Fibroblast of skin of left biceps (primary cell): Measurements from ENCODE around the gene CLC.
"Not testable (repeated sequence)": the region's sequence is repeated elsewhere in the genome, so short reads cannot be mapped to it uniquely, and the experiment has no call there.

Experiments
- DNase-seq, 2 experiments: peaks; one replicate each; pipeline ENCODE4 v3.0.0-alpha.2; 2013; ENCODE audit warnings: low read depth in 2 of 2

Gene CLC

DNA sequence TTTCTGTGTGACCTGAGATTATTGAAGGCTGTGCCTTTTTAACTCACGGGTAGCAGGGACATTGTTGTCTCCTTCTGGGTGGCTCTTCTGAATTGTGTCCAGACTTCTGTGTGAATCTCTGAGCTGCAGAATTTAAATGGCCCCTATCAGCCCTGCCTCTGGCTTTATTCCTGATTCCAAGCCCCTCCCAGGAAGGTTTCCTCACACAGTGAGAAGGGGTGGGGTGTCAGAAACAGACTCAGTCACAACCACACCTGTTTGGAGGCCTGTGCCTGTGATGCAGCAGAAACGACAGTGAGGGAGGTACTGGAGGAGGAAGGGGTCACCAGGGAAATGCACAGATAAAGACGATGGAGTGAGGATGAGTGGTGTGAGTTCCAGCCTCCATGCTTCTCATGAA, at the start of gene CLC:
TSS of gene CLC (minus strand) at position 139 of the 400 bp plus-strand sequence. CDS start at position 62, 77 bp downstream.
- no peak for DNase-seq

DNA sequence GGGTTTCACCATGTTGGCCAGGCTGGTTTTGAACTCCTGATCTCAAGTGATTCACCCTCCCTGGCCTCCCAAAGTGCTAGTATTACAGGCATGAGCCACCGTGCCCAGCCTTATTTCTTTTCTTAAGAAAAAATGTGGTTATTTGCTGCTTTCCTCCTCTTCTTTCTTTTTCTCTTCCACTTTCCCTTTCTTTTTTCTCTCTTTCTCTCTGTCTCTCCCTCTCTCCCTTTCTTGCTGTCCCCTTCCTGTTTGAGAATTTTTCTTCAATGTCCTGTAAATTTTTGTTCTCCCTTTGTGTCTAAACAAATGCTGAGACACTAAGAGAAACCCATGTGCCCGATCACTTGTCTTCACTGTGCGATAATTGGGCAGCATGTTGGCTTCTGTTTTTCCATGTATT, 43.1 kb upstream of the CLC start:
- no peak for DNase-seq

DNA sequence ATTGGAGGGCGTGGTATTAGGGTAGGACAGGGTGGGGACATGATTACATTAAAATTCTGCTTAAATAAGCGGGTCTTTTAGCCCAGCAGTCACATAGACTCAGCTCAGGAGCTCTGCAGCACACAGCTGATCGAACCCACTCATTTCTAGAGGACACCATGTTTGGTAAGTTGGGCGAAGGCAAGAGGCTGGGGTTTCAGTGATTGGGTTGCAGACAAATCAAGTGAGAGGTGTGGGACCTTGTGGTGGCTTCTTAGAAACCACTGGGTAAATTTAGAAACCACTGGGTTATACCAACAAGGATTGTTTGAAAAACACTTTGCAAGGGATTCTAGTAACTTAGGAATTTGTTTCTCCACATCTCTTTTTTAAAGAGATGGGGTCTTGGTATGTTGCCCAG, 40.9 kb upstream of the CLC start, which contains the start of gene LEUTX:
TSS of gene LEUTX (plus strand) at position 92 of the 400 bp plus-strand sequence. CDS start at position 159, 67 bp downstream.
- no peak for DNase-seq

DNA sequence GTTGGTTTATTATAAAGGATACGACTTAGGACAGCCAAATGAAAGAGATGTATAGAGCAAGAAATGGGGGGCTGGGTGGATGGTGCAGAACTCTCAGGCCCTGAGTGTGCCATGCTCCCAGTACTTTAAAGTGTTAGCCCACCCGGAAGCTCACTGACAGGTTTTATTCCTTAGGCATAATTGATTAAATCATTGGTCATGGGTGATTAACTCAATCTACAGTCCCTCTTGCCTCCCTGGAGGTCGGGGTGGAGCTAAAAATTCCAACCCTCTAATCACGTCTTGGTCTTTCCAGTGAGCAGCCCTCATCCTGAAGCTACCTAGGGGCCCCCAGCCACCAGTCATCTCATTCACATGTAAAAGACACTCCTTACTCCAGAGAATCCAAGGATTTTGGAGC, 31.0 kb upstream of the CLC start:
- DNase-seq = no peak

DNA sequence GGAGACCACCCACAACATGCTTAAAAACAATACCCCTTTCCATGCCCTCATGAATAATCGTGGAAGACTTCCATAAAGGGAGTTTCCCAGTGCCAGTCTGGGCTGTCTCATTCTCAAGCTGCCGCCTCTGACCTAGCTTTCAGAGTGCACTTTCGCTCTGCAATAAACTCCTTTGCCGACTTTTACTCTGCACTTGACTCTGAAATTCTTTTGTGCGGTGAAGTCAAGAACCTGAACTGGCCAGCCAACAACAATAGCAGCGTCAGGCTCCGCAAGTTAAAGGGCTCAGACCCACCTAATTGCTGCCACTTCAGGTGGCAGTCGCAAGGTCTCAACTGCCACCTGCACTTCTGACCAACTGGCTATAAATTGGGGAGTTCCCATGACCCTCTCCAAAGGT, 30.5 kb upstream of the CLC start:
- no peak for DNase-seq

DNA sequence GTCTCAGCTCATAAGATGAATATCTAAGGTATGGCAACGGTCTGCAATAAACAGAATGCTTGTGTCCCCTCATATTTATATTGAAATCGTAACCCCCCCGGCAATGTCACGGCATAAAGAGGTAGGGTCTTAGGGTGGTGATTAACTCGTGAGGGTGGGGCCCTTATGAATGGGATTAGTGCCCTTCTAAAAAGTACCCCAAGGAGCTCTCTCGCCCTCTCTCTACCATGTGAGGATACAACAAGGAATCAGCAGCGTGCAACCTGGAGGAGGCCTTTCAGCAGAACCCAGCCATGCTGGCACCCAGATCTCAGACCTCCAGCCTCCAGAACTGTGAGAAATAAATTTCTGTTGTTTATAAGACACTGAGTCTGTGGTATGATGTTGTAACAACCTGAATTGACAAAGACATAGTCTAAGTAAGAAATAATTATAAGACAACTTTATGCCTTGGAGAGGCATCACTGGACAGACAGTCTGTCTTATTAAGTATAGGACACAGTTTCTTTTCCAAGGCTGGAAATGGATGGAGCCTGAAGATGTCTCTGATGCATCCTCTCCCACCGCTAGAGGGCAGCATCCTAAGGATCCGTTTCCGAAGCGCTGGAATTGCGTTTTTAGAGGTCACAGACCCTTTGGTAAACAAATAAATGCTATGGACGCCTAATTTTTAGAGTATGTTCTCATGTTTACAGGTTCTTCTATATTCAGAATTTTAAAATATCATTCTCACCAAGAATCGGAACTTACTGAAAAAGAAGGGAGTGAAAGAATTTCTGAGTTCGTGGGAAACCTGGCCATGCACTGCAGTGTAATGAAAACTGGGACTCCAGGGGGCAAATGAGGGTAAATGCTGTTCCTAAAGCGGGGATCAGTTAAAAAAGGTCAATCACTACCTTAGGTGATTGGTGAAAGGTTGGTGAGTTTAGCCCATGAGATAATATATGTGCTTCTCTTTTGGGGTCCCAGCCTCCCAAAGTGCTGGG, 27.6 kb upstream of the CLC start:
- peak in 1 of 2 experiments; percentile 9 for DNase-seq

DNA sequence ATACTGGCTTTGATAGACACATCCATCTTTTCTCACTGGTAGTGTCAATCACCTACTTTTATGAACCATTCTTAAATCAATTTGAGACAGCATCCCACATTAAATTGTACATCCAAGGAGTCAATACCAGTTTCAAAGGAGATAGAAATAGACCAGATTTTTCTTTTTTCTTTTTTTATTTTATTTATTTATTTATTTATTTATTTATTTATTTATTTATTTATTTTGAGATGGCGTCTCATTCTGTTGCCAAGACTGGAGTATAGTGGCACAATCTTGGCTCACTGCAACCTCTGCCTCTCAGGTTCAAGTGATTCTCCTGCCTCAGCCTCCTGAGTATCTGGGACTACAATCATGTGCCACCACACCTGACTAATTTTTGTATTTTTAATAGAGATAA, 24.0 kb upstream of the CLC start:
- not testable (repeated sequence) for DNase-seq

DNA sequence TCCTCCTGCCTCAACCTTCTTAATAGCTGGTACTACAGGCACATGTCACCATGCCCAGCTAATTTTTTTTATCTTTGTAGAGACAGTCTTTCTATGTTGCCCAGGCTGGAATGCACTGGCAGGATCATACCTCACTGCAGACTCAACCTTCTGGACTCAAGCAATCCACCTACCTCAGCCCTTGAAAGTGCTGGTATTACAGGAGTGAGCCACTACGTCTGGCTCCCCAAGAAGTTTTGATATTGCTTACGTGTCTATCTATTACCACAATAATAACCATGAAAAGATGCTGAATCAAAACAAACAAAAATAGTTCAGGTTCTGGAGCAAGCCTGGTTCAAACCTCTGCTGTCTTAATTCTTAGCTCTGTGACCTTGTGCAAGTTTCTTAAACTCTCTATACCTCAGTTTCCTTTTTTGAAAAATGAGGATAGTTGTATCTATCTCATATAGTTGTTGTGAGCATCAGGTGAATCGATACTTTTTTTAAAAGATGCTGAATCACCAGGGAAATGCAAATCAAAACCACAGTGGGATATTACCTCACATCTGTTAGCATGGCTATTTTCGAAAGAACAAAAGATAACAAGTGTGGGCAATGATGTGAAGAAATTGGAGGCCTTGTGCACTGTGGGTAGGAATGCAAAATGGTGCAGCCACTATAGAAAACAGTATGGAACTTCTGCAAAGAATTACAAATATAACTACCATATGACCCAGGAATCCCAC, 21.8 kb upstream of the CLC start:
- no peak for DNase-seq

DNA sequence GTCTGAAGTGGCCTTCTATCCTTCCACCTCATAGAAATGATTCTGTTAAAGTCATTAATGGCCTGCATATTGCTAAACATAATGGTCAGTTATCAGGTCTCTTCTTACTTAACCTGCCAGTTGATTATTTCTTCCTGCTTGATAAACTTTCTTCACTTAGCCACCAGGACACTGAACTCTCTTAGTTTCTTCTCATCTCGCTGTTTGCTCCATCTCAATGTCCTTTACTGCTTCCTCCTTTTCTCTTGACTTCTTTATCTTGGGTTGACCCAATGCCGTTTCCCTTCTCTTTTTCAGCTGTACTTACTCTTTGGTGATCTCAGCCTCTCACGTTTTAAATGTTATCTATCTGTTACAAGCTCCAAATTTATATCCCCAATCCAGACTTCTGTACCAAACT, 17.1 kb upstream of the CLC start:
- DNase-seq = no peak

DNA sequence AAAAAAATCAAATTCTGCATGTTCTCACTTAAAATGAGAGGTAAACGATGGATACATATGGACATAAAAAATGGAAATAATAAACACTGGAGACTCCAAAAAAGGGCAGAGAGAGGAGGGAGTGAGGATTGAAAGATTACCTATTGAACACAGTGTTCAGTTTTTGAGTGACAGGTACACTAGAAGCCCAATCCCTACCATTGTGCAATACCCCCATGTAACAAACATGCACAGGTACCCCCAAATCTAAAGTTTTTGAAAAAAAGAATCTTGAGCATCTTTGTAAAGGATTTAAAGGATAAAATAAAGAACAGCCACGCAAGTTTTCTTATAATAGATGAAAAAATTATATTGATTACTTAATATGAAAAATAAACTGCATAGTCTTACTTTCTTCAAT, 16.7 kb upstream of the CLC start:
- DNase-seq = no peak

DNA sequence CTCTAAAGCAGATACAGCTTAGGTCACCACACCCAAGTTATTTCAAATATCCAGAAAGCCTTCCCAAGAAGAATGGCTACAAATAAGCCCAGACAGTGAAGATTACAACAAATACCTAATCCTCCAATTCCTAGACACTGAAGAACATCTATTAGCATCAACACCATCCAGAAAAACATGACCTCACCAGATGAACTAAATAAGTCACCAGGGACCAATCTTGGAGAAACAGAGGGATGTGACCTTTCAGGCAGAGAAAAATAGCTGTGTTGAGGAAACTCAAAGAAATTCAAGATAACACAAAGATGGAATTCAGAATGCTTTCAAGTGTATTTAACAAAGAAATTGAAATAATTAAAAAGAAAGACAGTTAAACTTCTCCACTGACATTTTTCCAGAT, 15.0 kb upstream of the CLC start:
- no peak for DNase-seq

DNA sequence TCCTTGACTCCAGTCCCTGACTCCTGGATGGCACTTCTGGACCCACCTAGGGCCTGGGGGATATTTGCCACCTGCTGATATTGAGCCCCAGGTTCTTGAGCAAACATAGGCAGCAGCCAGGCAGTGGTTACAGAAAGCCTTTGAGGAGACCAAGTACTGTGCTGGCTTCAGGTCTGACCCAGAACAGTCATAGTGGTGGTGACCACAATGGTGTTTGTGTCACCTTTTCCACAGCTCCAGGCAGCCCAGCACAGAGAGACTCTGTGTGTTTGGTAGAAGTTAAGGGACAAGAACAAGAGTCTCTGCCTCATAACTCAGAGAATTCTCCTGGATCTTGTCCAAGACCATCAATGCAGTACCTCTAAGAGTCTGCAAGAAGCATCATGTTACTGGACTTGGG, 14.6 kb upstream of the CLC start:
- DNase-seq = no peak

DNA sequence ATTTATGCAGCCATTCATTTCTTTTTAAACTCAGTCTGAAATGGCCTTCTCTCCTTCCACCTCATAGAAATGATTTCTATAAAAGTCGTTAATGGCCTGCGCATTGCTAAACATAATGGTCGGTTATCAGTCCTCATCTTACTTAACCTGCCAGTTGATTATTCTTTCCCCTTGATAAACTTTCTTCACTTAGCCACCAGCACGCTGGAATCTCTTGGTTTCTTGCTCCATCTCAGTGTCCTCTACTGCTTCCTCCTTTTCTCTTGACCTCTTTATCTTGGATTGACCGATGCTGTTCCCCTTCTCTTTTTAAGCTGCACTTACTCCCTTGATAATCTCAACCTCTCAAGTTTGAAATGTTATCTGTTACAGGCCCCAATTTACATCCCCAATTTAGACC, 12.2 kb upstream of the CLC start:
- no peak for DNase-seq

DNA sequence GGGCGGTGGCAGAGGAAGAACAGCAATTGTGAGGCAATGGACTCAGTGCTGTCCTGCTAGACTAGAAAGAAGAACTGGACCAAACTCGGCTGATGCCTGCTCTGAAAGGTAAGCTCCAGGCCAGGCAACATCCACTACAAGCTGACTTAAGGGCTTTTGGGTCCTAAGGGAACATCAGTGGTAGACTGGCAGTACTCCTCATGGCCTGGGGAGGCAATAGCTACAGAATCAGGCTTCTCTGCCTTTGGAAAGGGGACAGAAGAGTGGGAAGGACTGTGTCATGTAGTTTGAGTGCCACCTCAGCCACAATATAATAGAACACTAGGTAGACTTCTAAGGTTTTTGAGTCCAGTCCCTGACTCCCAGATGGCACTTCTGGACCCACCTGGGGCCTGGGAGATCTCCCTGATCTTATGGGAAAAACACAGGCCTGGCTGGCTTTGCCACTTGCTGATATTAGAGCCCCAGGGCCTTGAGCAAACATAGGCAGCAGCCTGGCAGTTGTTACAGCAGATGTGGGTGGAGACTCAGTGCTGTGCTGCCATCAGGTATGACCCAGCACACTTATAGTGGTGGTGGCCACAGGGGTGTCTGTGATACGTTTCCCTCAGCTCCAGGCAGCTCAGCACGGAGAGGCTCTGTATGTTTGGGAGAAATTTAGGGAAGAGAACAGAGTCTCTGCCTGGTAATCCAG, 9.2 kb upstream of the CLC start:
- DNase-seq = no peak

DNA sequence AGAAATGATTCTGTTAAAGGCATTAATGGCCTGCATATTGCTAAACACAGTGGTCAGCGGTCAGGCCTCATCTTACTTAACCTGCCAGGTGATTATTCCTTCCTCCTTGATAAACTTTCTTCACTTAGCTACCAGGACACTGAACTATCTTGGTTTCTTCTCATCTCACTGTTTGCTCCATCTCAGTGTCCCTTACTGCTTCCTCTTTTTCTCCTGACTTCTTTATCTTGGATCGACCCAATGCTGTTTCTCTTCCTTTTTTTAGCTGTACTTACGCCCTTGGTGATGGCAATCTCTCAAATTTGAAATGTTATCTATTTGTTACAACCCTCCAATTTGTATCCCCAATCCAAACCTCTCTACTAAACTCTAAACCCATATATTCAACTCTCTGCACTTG, 7.8 kb upstream of the CLC start:
- no peak for DNase-seq

DNA sequence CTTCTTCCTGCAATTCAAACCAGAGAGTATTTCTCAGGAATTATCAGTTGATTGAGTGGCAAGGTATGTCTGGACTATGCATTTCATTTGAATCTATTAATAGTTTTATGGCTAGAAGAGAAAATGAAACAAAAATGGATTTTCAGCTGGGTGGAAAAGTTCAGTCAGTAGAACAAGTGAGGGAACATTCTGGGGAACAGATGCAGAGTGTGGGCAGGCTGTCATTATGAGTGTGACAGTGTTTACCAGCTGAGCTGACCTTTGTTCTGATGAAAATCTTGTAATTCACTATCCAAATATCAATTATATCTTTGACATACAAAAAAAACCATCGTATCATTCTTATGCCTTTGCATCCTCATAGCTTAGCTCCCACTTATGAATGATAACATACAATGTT, 2.6 kb upstream of the CLC start:
- DNase-seq = no peak

DNA sequence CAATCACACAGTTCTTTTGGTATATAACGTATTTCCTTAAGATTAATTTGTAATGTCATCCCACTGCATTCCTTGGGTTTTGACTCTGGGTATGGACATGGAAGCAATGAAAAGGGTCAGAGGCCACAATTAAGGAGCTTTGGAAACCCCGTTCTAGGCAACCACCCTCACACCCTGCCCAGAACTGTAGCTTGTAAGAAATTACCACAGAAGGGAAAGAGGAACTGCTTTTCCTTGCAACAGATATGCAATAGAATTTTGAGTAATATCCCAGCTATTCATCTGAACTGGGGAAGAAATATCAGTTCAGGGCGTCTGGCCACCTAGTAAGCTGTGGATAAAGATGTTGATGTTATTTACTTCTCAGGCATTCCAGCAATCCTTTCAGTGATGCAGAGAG, 985 bp upstream of the CLC start:
- no peak for DNase-seq

DNA sequence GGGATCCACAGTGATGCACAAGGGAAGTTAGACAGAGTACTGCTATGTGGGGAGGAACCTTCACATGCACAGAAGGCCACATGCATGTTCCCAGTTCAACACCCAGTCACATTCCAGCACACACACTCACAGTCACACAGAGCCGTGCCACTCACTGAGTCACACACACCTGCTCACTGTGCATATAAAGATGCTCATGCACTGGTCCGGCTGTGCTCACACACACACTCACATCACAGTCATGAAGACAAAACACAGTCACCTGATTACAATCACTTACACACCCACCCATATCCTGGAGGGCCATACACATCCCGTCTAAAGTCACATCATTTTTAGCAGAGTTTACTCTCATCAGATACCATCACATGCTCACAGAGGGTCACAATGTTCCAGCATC, 478 bp downstream of the CLC start:
- DNase-seq = no peak

DNA sequence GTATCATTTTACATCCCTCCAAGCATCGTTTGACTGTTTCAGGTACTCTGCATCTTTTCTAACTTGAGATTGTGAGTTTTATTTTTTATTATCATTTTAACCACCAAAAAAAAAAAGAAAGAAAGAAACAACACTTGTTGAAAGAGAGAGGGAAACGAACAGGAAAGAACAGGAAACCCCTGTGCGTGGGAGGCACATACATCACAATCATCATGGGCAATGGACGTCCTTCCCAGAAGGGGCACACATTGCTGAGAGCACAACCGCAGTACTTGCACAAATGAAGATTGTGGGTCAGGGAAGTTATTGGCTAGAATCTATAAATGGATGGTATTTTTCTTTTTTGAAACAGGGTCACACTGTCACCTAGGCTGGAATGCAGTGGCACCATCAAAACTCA, 1.7 kb downstream of the CLC start:
- DNase-seq = no peak

DNA sequence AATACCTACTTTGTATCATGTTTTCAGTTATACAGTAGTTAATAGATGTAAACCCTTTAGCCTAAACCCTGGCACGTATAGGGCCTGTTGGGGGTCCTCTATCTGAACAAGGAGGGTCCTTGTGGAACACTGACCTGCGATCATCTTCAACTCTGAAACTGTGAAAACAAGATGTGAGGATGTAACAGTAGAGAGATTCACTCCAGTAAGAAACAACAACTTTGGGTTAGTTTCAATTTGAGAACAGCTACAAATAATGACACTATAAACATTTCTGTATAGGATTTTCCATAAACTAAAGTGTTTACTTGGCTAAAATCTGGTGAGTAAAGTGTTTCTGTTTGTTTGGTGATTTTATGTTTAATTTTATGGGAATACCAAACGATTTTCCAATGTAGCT, 2.1 kb downstream of the CLC start:
- no peak for DNase-seq

DNA sequence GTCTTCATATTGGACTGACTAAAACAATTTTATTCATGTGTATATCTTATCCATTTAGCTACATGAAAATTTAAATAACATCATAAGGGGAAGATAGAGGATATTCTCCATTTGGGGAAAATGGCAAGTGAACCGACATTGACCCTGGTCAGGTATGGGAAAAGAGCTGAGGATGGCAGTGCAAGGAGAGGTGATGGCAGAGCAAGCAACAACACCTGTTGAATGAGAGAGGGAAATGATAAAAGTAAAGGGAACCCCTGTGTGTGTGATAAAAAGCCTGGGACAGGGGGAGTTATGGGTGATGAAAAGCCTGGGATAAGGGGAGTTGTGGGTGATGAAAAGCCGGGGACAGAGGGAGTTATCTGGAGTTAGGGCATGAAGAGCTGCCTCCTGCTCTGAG, 4.0 kb downstream of the CLC start:
- no peak for DNase-seq

DNA sequence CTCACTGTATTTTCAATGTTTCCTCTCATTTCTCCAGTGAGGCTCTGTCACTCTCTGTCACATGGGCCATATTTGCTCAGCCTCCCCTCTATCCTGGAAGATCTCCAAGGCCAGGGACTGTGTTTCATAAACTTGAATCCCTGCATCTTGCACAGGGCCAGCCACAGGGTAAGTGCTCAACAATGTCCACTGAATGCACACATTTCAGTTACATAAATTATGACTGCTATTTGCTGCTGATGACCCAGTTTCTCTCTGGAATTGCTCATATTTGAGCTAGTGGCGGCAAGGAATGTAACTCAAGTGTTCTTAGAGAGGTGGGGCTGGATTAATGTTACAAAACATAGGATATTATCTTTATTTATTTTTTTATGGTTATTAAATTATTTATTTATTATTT, 6.1 kb downstream of the CLC start:
- no peak for DNase-seq
